MM.1S (cell line): ENCODE measurements around the gene ZNRF3.
"Not testable (repeated sequence)": the region's sequence is repeated elsewhere in the genome, so short reads cannot be mapped to it uniquely, and the experiment has no call there.

Source experiments
- DNase-seq: peaks from one replicate; pipeline ENCODE4 v3.0.0-alpha.2; 2015
- H2AFZ ChIP-seq: fragments of 300-600 bp; sonication (generic); 2 replicates; pipeline ENCODE4 v1.6.0; 2016; ENCODE audit warnings: antibody characterized with exemption, low read length
- H3F3A ChIP-seq: fragments of 300-600 bp; sonication (generic); 2 replicates; pipeline ENCODE4 v1.6.1; 2016; ENCODE audit warnings: mild to moderate bottlenecking, antibody characterized with exemption, low read length, moderate library complexity, mixed read lengths; ENCODE audit not compliant: insufficient read depth
- H3K27ac ChIP-seq: fragments of 300-600 bp; sonication (generic); 2 replicates; pipeline ENCODE4 v1.5.1; 2016; ENCODE audit warnings: mild to moderate bottlenecking, low read length
- H3K27me3 ChIP-seq: fragments of 300-600 bp; sonication (generic); replicated peaks from 2 replicates; pipeline ENCODE4 v1.6.0; 2016; ENCODE audit warnings: low read length; ENCODE audit not compliant: insufficient read depth
- H3K36me3 ChIP-seq: fragments of 300-600 bp; sonication (generic); replicated peaks from 2 replicates; pipeline ENCODE4 v1.6.1; 2016; ENCODE audit warnings: mild to moderate bottlenecking, low read length, mixed read lengths; ENCODE audit not compliant: insufficient read depth
- H3K4me1 ChIP-seq: fragments of 300-600 bp; sonication (generic); 2 replicates; pipeline ENCODE4 v1.6.1; 2016; ENCODE audit warnings: low read length, mixed read lengths
- H3K4me2 ChIP-seq: fragments of 300-600 bp; sonication (generic); 2 replicates; pipeline ENCODE4 v1.6.0; 2016; ENCODE audit warnings: low read depth, low read length
- H3K4me3 ChIP-seq: fragments of 300-600 bp; sonication (generic); 2 replicates; pipeline ENCODE4 v1.5.1; 2016; ENCODE audit warnings: low read length, mixed read lengths
- H3K79me2 ChIP-seq: fragments of 300-600 bp; sonication (generic); 2 replicates; pipeline ENCODE4 v1.6.1; 2016; ENCODE audit warnings: mixed run types, low read length, mixed read lengths
- H3K9ac ChIP-seq: fragments of 300-600 bp; sonication (generic); 2 replicates; pipeline ENCODE4 v1.6.1; 2016; ENCODE audit warnings: low read length, mixed read lengths
- H3K9me2 ChIP-seq: fragments of 300-600 bp; sonication (generic); replicated peaks from 2 replicates; pipeline ENCODE4 v1.6.1; 2016; ENCODE audit warnings: mild to moderate bottlenecking, low read length, mixed read lengths; ENCODE audit not compliant: insufficient read depth
- H3K9me3 ChIP-seq: fragments of 300-600 bp; sonication (generic); replicated peaks from 2 replicates; pipeline ENCODE4 v1.6.1; 2016; ENCODE audit warnings: mild to moderate bottlenecking, low read length, mixed read lengths; ENCODE audit not compliant: insufficient read depth
- H4K20me1 ChIP-seq: fragments of 300-600 bp; sonication (generic); 2 replicates; pipeline ENCODE4 v1.6.1; 2016; ENCODE audit warnings: mild to moderate bottlenecking, low read length, moderate library complexity, mixed read lengths; ENCODE audit not compliant: insufficient read depth
- EZH2 ChIP-seq: fragments of 300-600 bp; sonication (generic); optimal IDR thresholded peaks from 2 replicates; pipeline ENCODE3; 2017; ENCODE audit warnings: low read depth, mild to moderate bottlenecking, antibody characterized with exemption, low read length, mixed read lengths
- EZH2phosphoT487 ChIP-seq: fragments of 300-600 bp; sonication (generic); IDR thresholded peaks from 2 replicates; pipeline ENCODE4 v1.6.1; 2018; ENCODE audit warnings: antibody characterized with exemption, low read length
- TF ChIP-seq, protein P1 (sequence below): fragments of 300-600 bp; sonication (generic); IDR thresholded peaks from 2 replicates; pipeline ENCODE4 v1.5.1; 2016; ENCODE audit warnings: antibody characterized with exemption, low read length, mixed read lengths

ZNRF3 gene

GRCh38 chr22:28857288-28857687, 26.1 kb upstream of the ZNRF3 start:
- no peak overlapping the region for H2AFZ ChIP-seq
- H3K4me3 ChIP-seq, result no peak overlapping the region
- H3K9me2 ChIP-seq, result no peaks in the 10 kb centered on the region
- no peaks in the 10 kb centered on the region for H3K36me3 ChIP-seq
- DNase-seq, result no peak
- H3K79me2 ChIP-seq, result no peaks in the 10 kb centered on the region
- H3K4me2 ChIP-seq, result no peak overlapping the region
- no peaks in the 10 kb centered on the region for H3K9me3 ChIP-seq
- H3K27ac ChIP-seq, result no peak overlapping the region
- H3K27me3 ChIP-seq, result no peaks in the 10 kb centered on the region
- H3K4me1 ChIP-seq, result no peaks in the 10 kb centered on the region
- H3K9ac ChIP-seq, result no peak overlapping the region
- H4K20me1 ChIP-seq, result no peaks in the 10 kb centered on the region
- no peaks in the 10 kb centered on the region for H3F3A ChIP-seq
- TF ChIP-seq EZH2phosphoT487 (no peak), EZH2 (no peak)
- TF ChIP-seq, protein P1, sequence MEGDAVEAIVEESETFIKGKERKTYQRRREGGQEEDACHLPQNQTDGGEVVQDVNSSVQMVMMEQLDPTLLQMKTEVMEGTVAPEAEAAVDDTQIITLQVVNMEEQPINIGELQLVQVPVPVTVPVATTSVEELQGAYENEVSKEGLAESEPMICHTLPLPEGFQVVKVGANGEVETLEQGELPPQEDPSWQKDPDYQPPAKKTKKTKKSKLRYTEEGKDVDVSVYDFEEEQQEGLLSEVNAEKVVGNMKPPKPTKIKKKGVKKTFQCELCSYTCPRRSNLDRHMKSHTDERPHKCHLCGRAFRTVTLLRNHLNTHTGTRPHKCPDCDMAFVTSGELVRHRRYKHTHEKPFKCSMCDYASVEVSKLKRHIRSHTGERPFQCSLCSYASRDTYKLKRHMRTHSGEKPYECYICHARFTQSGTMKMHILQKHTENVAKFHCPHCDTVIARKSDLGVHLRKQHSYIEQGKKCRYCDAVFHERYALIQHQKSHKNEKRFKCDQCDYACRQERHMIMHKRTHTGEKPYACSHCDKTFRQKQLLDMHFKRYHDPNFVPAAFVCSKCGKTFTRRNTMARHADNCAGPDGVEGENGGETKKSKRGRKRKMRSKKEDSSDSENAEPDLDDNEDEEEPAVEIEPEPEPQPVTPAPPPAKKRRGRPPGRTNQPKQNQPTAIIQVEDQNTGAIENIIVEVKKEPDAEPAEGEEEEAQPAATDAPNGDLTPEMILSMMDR, result no peak

DNA sequence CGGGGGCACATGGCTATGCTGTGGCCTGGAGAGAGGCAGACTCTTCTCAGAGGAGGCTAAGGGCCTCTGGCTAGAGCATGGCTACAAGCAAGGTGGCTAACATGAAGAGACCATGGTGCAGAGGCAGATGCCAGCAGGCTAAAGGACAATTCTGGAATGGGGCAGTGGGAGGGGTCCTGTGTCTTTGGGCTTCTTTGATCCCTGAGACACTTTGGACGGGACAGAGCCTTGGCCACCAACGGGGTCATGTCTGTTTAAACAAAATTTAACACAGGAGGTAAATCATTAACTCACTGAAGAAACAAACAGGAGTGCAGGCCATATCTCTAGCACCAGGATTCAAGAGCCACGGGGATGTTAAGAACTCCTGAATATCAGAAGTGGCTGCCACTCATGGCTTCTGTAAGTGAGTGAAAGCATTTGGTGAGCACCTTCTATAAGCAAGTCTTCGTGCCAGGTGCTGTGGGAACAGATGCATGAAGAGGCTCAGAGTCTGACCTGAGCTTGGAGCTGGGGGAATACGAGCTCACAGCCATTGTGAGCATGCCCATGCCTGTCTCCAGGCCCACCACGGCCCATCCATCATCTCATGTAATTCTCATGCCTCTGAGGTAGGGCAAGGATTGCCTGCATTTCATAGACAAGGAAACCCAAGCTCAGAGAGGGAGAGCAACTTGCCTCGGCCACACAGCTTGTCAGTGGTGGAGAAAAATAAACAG, 18.3 kb upstream of the ZNRF3 start:
- TF ChIP-seq EZH2 (no peak), EZH2phosphoT487 (no peak)
- TF ChIP-seq, protein P1, result no peak
- no peaks in the 10 kb centered on the region for H3K9me2 ChIP-seq
- H2AFZ ChIP-seq, result no peak overlapping the region
- no peaks in the 10 kb centered on the region for H3F3A ChIP-seq
- no peaks in the 10 kb centered on the region for H3K9me3 ChIP-seq
- H3K4me3 ChIP-seq, result no peak overlapping the region
- H3K27me3 ChIP-seq, result no peaks in the 10 kb centered on the region
- H3K27ac ChIP-seq, result no peak overlapping the region
- no peaks in the 10 kb centered on the region for H4K20me1 ChIP-seq
- no peak for DNase-seq
- H3K4me2 ChIP-seq, result no peak overlapping the region
- no peaks in the 10 kb centered on the region for H3K4me1 ChIP-seq
- no peaks in the 10 kb centered on the region for H3K36me3 ChIP-seq
- no peak overlapping the region for H3K9ac ChIP-seq
- H3K79me2 ChIP-seq, result no peaks in the 10 kb centered on the region

DNA sequence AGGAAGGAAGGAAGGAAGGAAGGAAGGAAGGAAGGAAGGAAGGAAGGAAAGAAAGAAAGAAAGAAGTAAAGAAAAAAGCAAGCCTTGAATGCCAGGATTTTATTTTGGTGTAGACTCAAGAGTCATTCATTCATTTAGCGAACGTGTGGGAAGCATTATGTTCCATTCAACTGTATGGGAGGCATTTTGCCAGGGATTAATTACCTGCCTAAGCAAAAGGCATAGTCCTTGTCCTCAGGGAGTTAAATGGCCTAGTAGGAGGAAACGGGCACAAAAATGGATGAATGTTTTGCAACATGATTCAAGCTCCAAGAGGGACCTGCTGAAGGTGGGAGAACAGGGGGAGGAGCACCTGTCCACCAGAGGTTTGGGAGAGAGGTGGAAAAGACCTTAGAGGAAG, 16.2 kb upstream of the ZNRF3 start:
- no peak overlapping the region for H3K4me3 ChIP-seq
- H3K27me3 ChIP-seq, result no peaks in the 10 kb centered on the region
- H4K20me1 ChIP-seq, result no peaks in the 10 kb centered on the region
- H3F3A ChIP-seq, result no peaks in the 10 kb centered on the region
- no peak overlapping the region for H2AFZ ChIP-seq
- no peaks in the 10 kb centered on the region for H3K9me2 ChIP-seq
- no peak overlapping the region for H3K27ac ChIP-seq
- H3K9ac ChIP-seq, result no peak overlapping the region
- H3K9me3 ChIP-seq, result no peaks in the 10 kb centered on the region
- TF ChIP-seq, protein P1, result no peak
- no peak for TF ChIP-seq EZH2
- no peak for TF ChIP-seq EZH2phosphoT487
- no peaks in the 10 kb centered on the region for H3K36me3 ChIP-seq
- no peaks in the 10 kb centered on the region for H3K79me2 ChIP-seq
- no peak for DNase-seq
- no peak overlapping the region for H3K4me2 ChIP-seq
- no peaks in the 10 kb centered on the region for H3K4me1 ChIP-seq

DNA sequence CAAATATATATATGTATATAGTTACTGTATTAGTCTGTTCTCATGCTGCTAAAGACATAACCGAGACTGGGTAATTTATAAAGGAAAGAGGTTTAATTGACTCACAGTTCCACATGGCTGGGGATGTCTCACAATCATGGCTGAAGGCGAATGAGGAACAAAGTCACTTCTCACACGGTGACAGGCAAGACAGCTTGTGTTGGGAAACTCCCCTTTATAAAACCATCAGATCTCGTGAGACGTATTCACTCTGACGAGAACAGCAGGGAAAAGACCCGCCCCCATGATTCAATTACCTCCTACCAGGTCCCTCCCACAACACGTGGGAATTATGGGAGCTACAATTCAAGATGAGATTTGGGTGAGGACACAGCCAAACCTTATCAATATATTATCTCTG, 15.0 kb upstream of the ZNRF3 start:
- not testable (repeated sequence) for H3K79me2 ChIP-seq, H3K9me2 ChIP-seq, H3K27ac ChIP-seq, H3K27me3 ChIP-seq, H2AFZ ChIP-seq, H4K20me1 ChIP-seq, DNase-seq, H3K9me3 ChIP-seq, H3K4me1 ChIP-seq, H3K9ac ChIP-seq, H3K36me3 ChIP-seq, H3F3A ChIP-seq, H3K4me3 ChIP-seq, H3K4me2 ChIP-seq
